ENCODE results near the gene MITF. TPM values are rescaled to one million over a fixed set of nuclear protein-coding genes. Genes with fewer than 3 reads are reported as not detected.

MITF gene
- total RNA-seq, 2 experiments from 2014 or later = not detected

GRCh38 chr3:69932501-69932900 is 193.2 kb downstream of the MITF start:
- Mint-ChIP-seq H3K9me3 (ENCODE audit: low read depth) (no peaks in the 10 kb centered on the region), H3K36me3 (no peaks in the 10 kb centered on the region), H3K4me3 (no peak overlapping the region), H3K27ac (no peak overlapping the region), H3K4me1 (no peaks in the 10 kb centered on the region), H3K27me3 (no peaks in the 10 kb centered on the region)
- DNase-seq (no peak), ATAC-seq (no peak)
- CTCF ChIA-PET = interaction anchor here (1.4 kb wide), 1 partner anchor 8 kb away, joined by 3 read pairs; no protein-coding TSS in a partner anchor

- H3K27me3 Mint-ChIP-seq = no peaks in the 10 kb centered on the region
These were observed 195.1 kb downstream of the MITF start for GRCh38 chr3:69934398-69934797.

DNA sequence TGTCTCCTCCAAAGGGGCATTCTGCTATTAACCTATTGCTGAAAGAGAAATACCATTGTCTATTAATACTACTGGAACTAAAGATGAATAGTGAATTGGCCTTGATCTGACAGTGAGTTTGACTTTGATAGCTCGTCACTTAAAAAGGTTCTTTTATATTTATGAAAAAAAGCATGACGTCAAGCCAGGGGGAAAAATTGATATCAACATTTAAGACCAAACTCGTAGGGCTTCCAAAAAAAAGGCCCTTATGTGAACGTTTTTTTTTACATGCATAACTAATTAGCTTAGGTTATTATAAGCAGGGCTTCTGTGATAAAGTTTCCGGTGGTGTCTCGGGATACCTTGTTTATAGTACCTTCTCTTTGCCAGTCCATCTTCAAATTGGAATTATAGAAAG is 197.0 kb downstream of the MITF start:
- H3K36me3 Mint-ChIP-seq = no peaks in the 10 kb centered on the region
- CTCF ChIA-PET = no interaction called here
- no peaks in the 10 kb centered on the region for H3K9me3 Mint-ChIP-seq (ENCODE audit: low read depth)
- ATAC-seq (no peak), DNase-seq (no peak)
- H3K27me3 Mint-ChIP-seq = no peaks in the 10 kb centered on the region
- H3K4me3 Mint-ChIP-seq = no peak overlapping the region
- H3K4me1 Mint-ChIP-seq = no peaks in the 10 kb centered on the region
- no peak overlapping the region for H3K27ac Mint-ChIP-seq

More at GRCh38 chr3:69934398-69934797, 195.1 kb downstream of the MITF start:
- DNase-seq (no peak), ATAC-seq (no peak)
- Mint-ChIP-seq H3K9me3 (ENCODE audit: low read depth) (no peaks in the 10 kb centered on the region), H3K36me3 (no peaks in the 10 kb centered on the region), H3K4me1 (no peaks in the 10 kb centered on the region), H3K4me3 (no peak overlapping the region), H3K27ac (no peak overlapping the region)
- CTCF ChIA-PET = no interaction called here

DNA sequence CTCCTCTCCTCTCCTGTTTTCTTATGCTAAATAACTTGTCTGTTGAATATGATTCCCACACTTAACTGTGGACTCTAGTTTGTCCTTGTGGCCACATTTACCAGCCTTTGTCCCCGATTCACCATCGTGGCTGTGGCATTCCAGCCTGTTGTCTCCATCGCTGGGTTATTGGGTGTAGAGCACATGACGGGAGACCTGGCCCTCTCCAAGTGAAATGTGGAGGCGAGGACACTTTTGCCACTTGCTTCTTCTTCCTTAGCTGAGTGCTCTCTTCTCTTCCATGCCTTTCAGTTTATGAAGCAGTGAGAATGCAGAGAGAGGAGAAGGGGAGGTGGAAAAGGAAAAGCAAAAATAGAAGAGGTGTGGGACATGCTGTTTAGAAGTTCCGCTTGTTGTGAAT is 198.8 kb downstream of the MITF start:
- Mint-ChIP-seq H3K27me3 (no peaks in the 10 kb centered on the region), H3K9me3 (ENCODE audit: low read depth) (no peaks in the 10 kb centered on the region), H3K36me3 (no peaks in the 10 kb centered on the region), H3K27ac (no peak overlapping the region), H3K4me3 (no peak overlapping the region), H3K4me1 (no peaks in the 10 kb centered on the region)
- ATAC-seq (no peak), DNase-seq (no peak)
- CTCF ChIA-PET = no interaction called here

- Mint-ChIP-seq H3K27me3 (no peaks in the 10 kb centered on the region), H3K27ac (no peak overlapping the region)
- DNase-seq = no peak
These were observed 199.7 kb downstream of the MITF start for GRCh38 chr3:69938931-69939330.

DNA sequence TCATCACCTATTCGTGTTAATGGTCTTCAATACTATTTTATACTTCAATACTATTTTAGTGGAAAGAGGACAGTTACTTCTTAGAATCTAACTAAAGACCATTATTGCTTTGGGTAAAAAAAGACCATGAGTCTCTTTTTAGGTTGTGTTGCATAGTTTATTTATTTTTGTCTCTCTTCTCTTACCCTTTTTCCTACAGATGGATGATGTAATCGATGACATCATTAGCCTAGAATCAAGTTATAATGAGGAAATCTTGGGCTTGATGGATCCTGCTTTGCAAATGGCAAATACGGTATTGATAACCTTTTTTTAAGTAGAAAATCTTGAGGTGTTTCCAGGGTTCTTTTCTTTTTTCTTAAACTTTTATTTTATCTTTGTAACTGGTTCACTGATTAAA is 201.8 kb downstream of the MITF start:
- CTCF ChIA-PET = no interaction called here
- Mint-ChIP-seq H3K9me3 (ENCODE audit: low read depth) (no peaks in the 10 kb centered on the region), H3K36me3 (no peaks in the 10 kb centered on the region), H3K4me1 (no peaks in the 10 kb centered on the region), H3K4me3 (no peak overlapping the region), H3K27ac (no peak overlapping the region), H3K27me3 (no peaks in the 10 kb centered on the region)
- DNase-seq (no peak), ATAC-seq (no peak)

More at GRCh38 chr3:69938931-69939330, 199.7 kb downstream of the MITF start:
- Mint-ChIP-seq H3K36me3 (no peaks in the 10 kb centered on the region), H3K4me1 (no peaks in the 10 kb centered on the region), H3K4me3 (no peak overlapping the region), H3K9me3 (ENCODE audit: low read depth) (no peaks in the 10 kb centered on the region)
- ATAC-seq = no peak
- CTCF ChIA-PET = no interaction called here

GRCh38 chr3:69941439-69942176 is 202.3 kb downstream of the MITF start:
- no peak for ATAC-seq
- no peaks in the 10 kb centered on the region for H3K36me3 Mint-ChIP-seq
- H3K27me3 Mint-ChIP-seq = no peaks in the 10 kb centered on the region
- no peak for DNase-seq
- H3K4me1 Mint-ChIP-seq = no peaks in the 10 kb centered on the region
- no peak overlapping the region for H3K4me3 Mint-ChIP-seq
- CTCF ChIA-PET = no interaction called here
- H3K27ac Mint-ChIP-seq = no peak overlapping the region
- no peaks in the 10 kb centered on the region for H3K9me3 Mint-ChIP-seq (ENCODE audit: low read depth)

- Mint-ChIP-seq H3K4me3 (no peak overlapping the region), H3K36me3 (no peaks in the 10 kb centered on the region), H3K9me3 (ENCODE audit: low read depth) (no peaks in the 10 kb centered on the region), H3K27ac (no peak overlapping the region), H3K27me3 (no peaks in the 10 kb centered on the region), H3K4me1 (no peaks in the 10 kb centered on the region)
- ATAC-seq (no peak), DNase-seq (no peak)
- CTCF ChIA-PET = no interaction called here
These were observed 205.7 kb downstream of the MITF start for GRCh38 chr3:69944931-69945493.

DNA sequence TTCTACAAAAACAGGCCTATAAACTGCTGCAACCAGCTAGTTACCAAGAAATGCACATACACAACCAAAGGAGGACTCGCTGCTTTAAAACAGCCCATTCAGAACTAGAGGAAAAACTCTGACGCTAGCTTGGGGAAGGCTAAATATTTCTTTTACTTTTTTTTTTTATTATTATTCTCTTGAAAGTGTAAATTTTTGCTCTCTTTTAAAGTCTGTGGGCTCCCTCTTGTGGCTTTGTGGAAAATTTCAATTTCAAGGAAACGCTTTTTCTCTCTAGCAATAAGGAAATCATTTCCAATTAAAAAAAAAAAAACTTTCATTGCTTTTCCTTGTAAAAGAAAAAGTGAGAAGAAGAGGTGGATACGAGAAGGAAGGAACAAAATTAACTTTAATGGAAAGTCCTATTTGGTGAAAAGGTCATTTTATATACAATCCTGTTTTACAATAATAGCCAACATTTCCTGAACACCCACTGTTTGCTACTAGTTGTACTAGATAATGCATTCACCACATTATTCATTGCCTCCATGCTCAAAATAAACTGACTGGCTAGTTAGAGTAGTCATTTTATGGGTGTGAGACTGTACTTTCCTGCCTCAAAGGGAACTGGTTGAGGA is 209.1 kb downstream of the MITF start:
- DNase-seq (no peak), ATAC-seq (no peak)
- CTCF ChIA-PET = no interaction called here
- Mint-ChIP-seq H3K4me1 (no peaks in the 10 kb centered on the region), H3K4me3 (no peak overlapping the region), H3K27ac (no peak overlapping the region), H3K36me3 (no peaks in the 10 kb centered on the region), H3K9me3 (ENCODE audit: low read depth) (no peaks in the 10 kb centered on the region), H3K27me3 (no peaks in the 10 kb centered on the region)

DNA sequence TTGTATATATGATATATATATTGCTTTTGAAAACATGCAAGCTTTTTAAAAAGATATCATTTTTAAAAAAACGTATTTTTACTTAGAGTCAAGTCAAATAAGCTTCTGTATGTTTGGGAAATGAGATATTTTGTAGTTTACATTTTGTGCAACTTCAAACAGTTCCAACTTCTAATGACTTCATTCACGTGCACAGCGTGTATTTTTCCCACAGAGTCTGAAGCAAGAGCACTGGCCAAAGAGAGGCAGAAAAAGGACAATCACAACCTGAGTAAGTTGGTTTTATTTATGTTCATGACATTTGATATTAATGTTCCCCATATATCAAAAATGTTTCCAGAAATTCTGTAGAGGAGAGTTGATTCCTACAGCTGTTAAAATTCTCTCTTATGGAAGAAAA is 212.4 kb downstream of the MITF start:
- Mint-ChIP-seq H3K4me1 (no peaks in the 10 kb centered on the region), H3K36me3 (no peaks in the 10 kb centered on the region), H3K27me3 (no peaks in the 10 kb centered on the region), H3K27ac (no peak overlapping the region), H3K4me3 (no peak overlapping the region), H3K9me3 (ENCODE audit: low read depth) (no peaks in the 10 kb centered on the region)
- CTCF ChIA-PET = no interaction called here
- ATAC-seq = no peak
- DNase-seq = no peak

- CTCF ChIA-PET = no interaction called here
- H3K4me3 Mint-ChIP-seq = no peak overlapping the region
- DNase-seq = no peak
- no peaks in the 10 kb centered on the region for H3K4me1 Mint-ChIP-seq
- no peaks in the 10 kb centered on the region for H3K36me3 Mint-ChIP-seq
- no peak for ATAC-seq
- H3K9me3 Mint-ChIP-seq (ENCODE audit: low read depth) = no peaks in the 10 kb centered on the region
- no peaks in the 10 kb centered on the region for H3K27me3 Mint-ChIP-seq
- no peak overlapping the region for H3K27ac Mint-ChIP-seq
These were observed 220.3 kb downstream of the MITF start for GRCh38 chr3:69959581-69959980.

- no peak overlapping the region for H3K4me3 Mint-ChIP-seq
- no peaks in the 10 kb centered on the region for H3K9me3 Mint-ChIP-seq (ENCODE audit: low read depth)
- DNase-seq = no peak
- CTCF ChIA-PET = no interaction called here
- no peaks in the 10 kb centered on the region for H3K27me3 Mint-ChIP-seq
- no peaks in the 10 kb centered on the region for H3K4me1 Mint-ChIP-seq
- no peaks in the 10 kb centered on the region for H3K36me3 Mint-ChIP-seq
- H3K27ac Mint-ChIP-seq = no peak overlapping the region
- no peak for ATAC-seq
These were observed 222.6 kb downstream of the MITF start for GRCh38 chr3:69961706-69962439.

- Mint-ChIP-seq H3K9me3 (ENCODE audit: low read depth) (no peaks in the 10 kb centered on the region), H3K4me3 (no peak overlapping the region), H3K4me1 (no peaks in the 10 kb centered on the region), H3K36me3 (no peaks in the 10 kb centered on the region), H3K27ac (no peak overlapping the region), H3K27me3 (no peaks in the 10 kb centered on the region)
- no peak for DNase-seq
- CTCF ChIA-PET = no interaction called here
- no peak for ATAC-seq
These were observed 224.4 kb downstream of the MITF start for GRCh38 chr3:69963643-69964042.

GRCh38 chr3:69967156-69967555 is 227.9 kb downstream of the MITF start:
- H3K27me3 Mint-ChIP-seq = no peaks in the 10 kb centered on the region
- no peaks in the 10 kb centered on the region for H3K9me3 Mint-ChIP-seq (ENCODE audit: low read depth)
- H3K27ac Mint-ChIP-seq = no peak overlapping the region
- ATAC-seq (no peak), DNase-seq (no peak)
- H3K4me1 Mint-ChIP-seq = no peaks in the 10 kb centered on the region
- H3K4me3 Mint-ChIP-seq = no peak overlapping the region
- CTCF ChIA-PET = no interaction called here
- H3K36me3 Mint-ChIP-seq = no peaks in the 10 kb centered on the region

All from activated CD8-positive, alpha-beta memory T cell treated with anti-CD3 and anti-CD28 coated beads, Interleukin-2, amount 10 ng/mL, durations not matched to agents 7 days and 5 days (primary cell).